ENCODE data around the gene CBLN3.

GRCh38 chr14:24440606-24441399 is 11.3 kb upstream of the CBLN3 start:
- TF ChIP-seq CTCF (IDR thresholded peaks at IDR 0.05) (no peak), EP300 (IDR thresholded peaks at IDR 0.05) (no peak), POLR2A (IDR thresholded peaks at IDR 0.05; ENCODE audit: low read length) (no peak)

All from A549 (cell line).